Activated naive CD4-positive, alpha-beta T cell treated with anti-CD3 and anti-CD28 coated beads, Interleukin-2, amount 50 U/mL, for 24 hours (primary cell): ENCODE measurements around the gene HAPLN3.
A peak's percentile ranks its signal among the peaks of the same experiment; 100 is the strongest.

Experiments used
- H3K27ac Mint-ChIP-seq: one replicate; pipeline ENCODE4 v1.8.0; 2021; ENCODE audit warnings: mild to moderate bottlenecking, mixed read lengths
- H3K27me3 Mint-ChIP-seq: one replicate; pipeline ENCODE4 v1.8.0; 2021; ENCODE audit warnings: mixed read lengths
- H3K36me3 Mint-ChIP-seq: one replicate; pipeline ENCODE4 v1.8.0; 2021; ENCODE audit warnings: mixed read lengths
- H3K4me1 Mint-ChIP-seq: one replicate; pipeline ENCODE4 v1.8.0; 2021; ENCODE audit warnings: mixed read lengths
- H3K4me3 Mint-ChIP-seq: one replicate; pipeline ENCODE4 v1.8.0; 2021; ENCODE audit warnings: mild to moderate bottlenecking, mixed read lengths
- H3K9me3 Mint-ChIP-seq: one replicate; pipeline ENCODE4 v1.8.0; 2021; ENCODE audit warnings: mixed read lengths

The HAPLN3 gene

GRCh38 chr15:88902846-88903245, 7.5 kb upstream of the HAPLN3 start:
- Mint-ChIP-seq H3K27me3 (no peaks in the 10 kb centered on the region), H3K9me3 (no peaks in the 10 kb centered on the region), H3K4me3 (no peak overlapping the region), H3K4me1 (peaks cover 44% of the 10 kb centered on the region), H3K36me3 (peaks cover 3% of the 10 kb centered on the region), H3K27ac (no peak overlapping the region)

GRCh38 chr15:88902221-88902835, 7.0 kb upstream of the HAPLN3 start:
- Mint-ChIP-seq H3K9me3 (no peaks in the 10 kb centered on the region), H3K27ac (peak overlapping the region; percentile 78), H3K4me3 (no peak overlapping the region), H3K36me3 (peaks cover 3% of the 10 kb centered on the region), H3K4me1 (peaks cover 49% of the 10 kb centered on the region), H3K27me3 (no peaks in the 10 kb centered on the region)

GRCh38 chr15:88901508-88902220, 6.3 kb upstream of the HAPLN3 start:
- Mint-ChIP-seq H3K27me3 (no peaks in the 10 kb centered on the region), H3K4me1 (peaks cover 56% of the 10 kb centered on the region), H3K9me3 (no peaks in the 10 kb centered on the region), H3K36me3 (peaks cover 3% of the 10 kb centered on the region), H3K4me3 (no peak overlapping the region), H3K27ac (peak overlapping the region; percentile 78)

- H3K4me3 Mint-ChIP-seq: no peak overlapping the region
- H3K27me3 Mint-ChIP-seq: no peaks in the 10 kb centered on the region
- H3K27ac Mint-ChIP-seq: no peak overlapping the region
- H3K9me3 Mint-ChIP-seq: no peaks in the 10 kb centered on the region
- H3K4me1 Mint-ChIP-seq: peaks cover 58% of the 10 kb centered on the region
- peaks cover 3% of the 10 kb centered on the region for H3K36me3 Mint-ChIP-seq
These were observed 5.7 kb upstream of the HAPLN3 start for GRCh38 chr15:88900982-88901418.

GRCh38 chr15:88900309-88900981, 5.1 kb upstream of the HAPLN3 start:
- Mint-ChIP-seq H3K27ac (no peak overlapping the region), H3K27me3 (no peaks in the 10 kb centered on the region), H3K36me3 (peaks cover 3% of the 10 kb centered on the region), H3K9me3 (no peaks in the 10 kb centered on the region), H3K4me1 (peaks cover 60% of the 10 kb centered on the region), H3K4me3 (no peak overlapping the region)

- peaks cover 3% of the 10 kb centered on the region for H3K36me3 Mint-ChIP-seq
- no peaks in the 10 kb centered on the region for H3K27me3 Mint-ChIP-seq
- no peak overlapping the region for H3K27ac Mint-ChIP-seq
- peaks cover 51% of the 10 kb centered on the region for H3K4me1 Mint-ChIP-seq
- H3K9me3 Mint-ChIP-seq: no peaks in the 10 kb centered on the region
- no peak overlapping the region for H3K4me3 Mint-ChIP-seq
These were observed 3.9 kb upstream of the HAPLN3 start for GRCh38 chr15:88899251-88899650.

- Mint-ChIP-seq H3K36me3 (peaks cover 3% of the 10 kb centered on the region), H3K4me1 (peaks cover 51% of the 10 kb centered on the region), H3K4me3 (no peak overlapping the region), H3K27ac (no peak overlapping the region), H3K9me3 (no peaks in the 10 kb centered on the region), H3K27me3 (no peaks in the 10 kb centered on the region)
These were observed 3.4 kb upstream of the HAPLN3 start for GRCh38 chr15:88898736-88899135.

- peaks cover 47% of the 10 kb centered on the region for H3K4me1 Mint-ChIP-seq
- peak overlapping the region; percentile 41 for H3K27ac Mint-ChIP-seq
- no peaks in the 10 kb centered on the region for H3K9me3 Mint-ChIP-seq
- no peaks in the 10 kb centered on the region for H3K27me3 Mint-ChIP-seq
- H3K36me3 Mint-ChIP-seq: peaks cover 3% of the 10 kb centered on the region
- H3K4me3 Mint-ChIP-seq: peak overlapping the region; percentile 26
These were observed 2.3 kb upstream of the HAPLN3 start for GRCh38 chr15:88897456-88898194.

GRCh38 chr15:88897142-88897455, 1.8 kb upstream of the HAPLN3 start:
- Mint-ChIP-seq H3K27ac (no peak overlapping the region), H3K27me3 (no peaks in the 10 kb centered on the region), H3K9me3 (no peaks in the 10 kb centered on the region), H3K4me1 (peaks cover 43% of the 10 kb centered on the region), H3K36me3 (peaks cover 3% of the 10 kb centered on the region), H3K4me3 (peak overlapping the region; percentile 26)

GRCh38 chr15:88896333-88897033, 1.1 kb upstream of the HAPLN3 start:
- Mint-ChIP-seq H3K27me3 (no peaks in the 10 kb centered on the region), H3K36me3 (no peaks in the 10 kb centered on the region), H3K4me1 (peaks cover 40% of the 10 kb centered on the region), H3K9me3 (no peaks in the 10 kb centered on the region), H3K27ac (peak overlapping the region; percentile 33), H3K4me3 (peak overlapping the region; percentile 26)

- Mint-ChIP-seq H3K27me3 (no peaks in the 10 kb centered on the region), H3K9me3 (no peaks in the 10 kb centered on the region), H3K4me1 (peaks cover 43% of the 10 kb centered on the region), H3K27ac (peak overlapping the region; percentile 87), H3K36me3 (no peaks in the 10 kb centered on the region), H3K4me3 (peak overlapping the region; percentile 92)
These were observed 961 bp downstream of the HAPLN3 start for GRCh38 chr15:88894348-88894818.

GRCh38 chr15:88891540-88892254, 3.6 kb downstream of the HAPLN3 start:
- H3K27ac Mint-ChIP-seq: no peak overlapping the region
- no peak overlapping the region for H3K4me3 Mint-ChIP-seq
- no peaks in the 10 kb centered on the region for H3K36me3 Mint-ChIP-seq
- H3K4me1 Mint-ChIP-seq: peaks cover 31% of the 10 kb centered on the region
- no peaks in the 10 kb centered on the region for H3K27me3 Mint-ChIP-seq
- H3K9me3 Mint-ChIP-seq: no peaks in the 10 kb centered on the region

- Mint-ChIP-seq H3K4me3 (no peak overlapping the region), H3K27ac (no peak overlapping the region), H3K4me1 (peaks cover 22% of the 10 kb centered on the region), H3K9me3 (no peaks in the 10 kb centered on the region), H3K27me3 (no peaks in the 10 kb centered on the region), H3K36me3 (no peaks in the 10 kb centered on the region)
These were observed 4.8 kb downstream of the HAPLN3 start for GRCh38 chr15:88890495-88890894.

- Mint-ChIP-seq H3K36me3 (peaks cover 7% of the 10 kb centered on the region), H3K4me3 (no peak overlapping the region), H3K4me1 (peaks cover 22% of the 10 kb centered on the region), H3K9me3 (no peaks in the 10 kb centered on the region), H3K27ac (no peak overlapping the region), H3K27me3 (no peaks in the 10 kb centered on the region)
These were observed 6.6 kb downstream of the HAPLN3 start for GRCh38 chr15:88888719-88889118.
